GM21529 (cell line): ENCODE results near the gene TNRC6B.

ENCODE experiments used
- ATAC-seq: cut with Tn5 transposase; IDR thresholded peaks from one replicate; pipeline ENCODE4 v1.9.1; 2021; ENCODE audit not compliant: unreplicated experiment

Gene TNRC6B

DNA sequence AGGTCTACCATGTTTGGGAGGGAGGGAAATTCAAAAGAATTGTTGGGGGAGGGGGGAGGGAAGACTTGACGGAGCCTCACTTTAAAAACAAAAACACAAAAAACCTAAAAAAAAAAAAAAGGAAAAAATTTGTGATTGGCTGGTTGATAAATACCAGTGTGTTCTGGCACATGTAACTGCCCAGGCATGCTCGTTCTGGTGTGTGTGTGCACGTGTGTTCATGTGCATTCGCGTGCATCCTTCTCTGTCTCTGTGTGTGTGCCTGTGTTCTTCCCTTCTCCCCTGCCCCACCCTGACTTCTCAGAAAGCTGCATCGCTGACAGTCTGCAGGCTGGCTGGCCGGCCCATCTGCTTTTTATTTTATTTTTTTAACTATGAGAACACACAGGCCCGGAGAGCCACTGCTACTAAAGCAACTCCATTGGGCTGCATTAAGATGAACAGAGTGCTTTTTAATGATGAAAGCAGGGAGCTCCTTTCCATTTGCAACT is 146.0 kb downstream of the TNRC6B start:
- ATAC-seq = no peak

DNA sequence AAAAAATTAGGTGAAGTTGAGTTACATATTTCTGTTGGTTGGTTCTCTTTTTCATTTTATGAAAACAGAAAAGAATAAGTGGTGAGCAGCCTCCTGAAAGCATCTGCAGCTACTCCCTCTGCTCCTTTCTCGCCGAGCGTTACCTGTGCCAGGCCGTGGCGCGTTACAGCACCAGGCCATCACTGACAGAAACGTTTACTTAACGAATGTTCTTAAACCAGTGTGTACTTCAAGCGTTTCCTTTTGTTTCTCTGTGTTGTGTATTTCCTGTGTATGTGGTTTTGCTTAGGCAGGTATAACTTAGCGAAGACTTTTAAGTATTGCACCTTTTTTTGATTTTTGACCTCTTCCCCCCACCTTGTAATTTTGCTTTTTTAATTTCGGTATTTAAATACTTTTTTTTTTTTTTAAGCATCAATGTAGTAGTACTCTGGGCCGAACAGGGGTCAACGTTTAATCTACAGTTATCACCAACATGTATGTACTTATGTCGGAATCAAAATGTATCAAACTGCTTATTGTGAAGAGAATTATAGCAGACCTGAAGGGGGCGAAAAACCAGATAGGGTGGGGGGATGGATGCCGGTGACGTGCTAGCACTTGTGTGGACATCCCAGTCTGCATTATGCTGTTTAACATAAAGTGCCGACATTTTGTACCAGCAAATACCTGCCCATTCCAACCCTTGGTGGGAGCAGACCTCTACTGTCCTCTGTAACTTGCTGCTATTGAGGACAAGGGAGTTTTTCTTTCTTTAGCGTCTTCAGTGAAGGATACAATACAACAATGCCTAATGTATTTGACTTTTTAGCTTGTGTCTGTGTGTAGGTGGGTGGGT is 147.0 kb downstream of the TNRC6B start:
- ATAC-seq = no peak

DNA sequence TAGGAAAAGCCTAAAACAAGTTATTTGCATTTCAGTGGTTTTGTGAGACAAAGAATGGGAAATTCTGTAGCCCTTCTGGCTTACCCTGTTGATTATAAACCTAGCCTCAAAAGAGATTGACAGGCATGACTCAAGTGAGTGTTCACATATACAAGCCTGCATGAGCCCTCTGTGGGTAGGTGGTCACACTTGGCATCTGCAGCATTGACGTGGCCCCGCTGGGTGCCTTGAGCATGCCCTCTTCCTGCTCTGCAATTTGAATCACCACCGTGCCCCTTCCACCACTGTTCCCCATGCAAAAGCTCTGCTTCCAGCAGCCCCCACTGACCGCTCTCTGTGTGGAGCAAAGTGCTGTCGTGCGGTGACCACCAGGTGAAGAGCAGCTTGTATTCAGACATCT is 147.6 kb downstream of the TNRC6B start:
- ATAC-seq = no peak

DNA sequence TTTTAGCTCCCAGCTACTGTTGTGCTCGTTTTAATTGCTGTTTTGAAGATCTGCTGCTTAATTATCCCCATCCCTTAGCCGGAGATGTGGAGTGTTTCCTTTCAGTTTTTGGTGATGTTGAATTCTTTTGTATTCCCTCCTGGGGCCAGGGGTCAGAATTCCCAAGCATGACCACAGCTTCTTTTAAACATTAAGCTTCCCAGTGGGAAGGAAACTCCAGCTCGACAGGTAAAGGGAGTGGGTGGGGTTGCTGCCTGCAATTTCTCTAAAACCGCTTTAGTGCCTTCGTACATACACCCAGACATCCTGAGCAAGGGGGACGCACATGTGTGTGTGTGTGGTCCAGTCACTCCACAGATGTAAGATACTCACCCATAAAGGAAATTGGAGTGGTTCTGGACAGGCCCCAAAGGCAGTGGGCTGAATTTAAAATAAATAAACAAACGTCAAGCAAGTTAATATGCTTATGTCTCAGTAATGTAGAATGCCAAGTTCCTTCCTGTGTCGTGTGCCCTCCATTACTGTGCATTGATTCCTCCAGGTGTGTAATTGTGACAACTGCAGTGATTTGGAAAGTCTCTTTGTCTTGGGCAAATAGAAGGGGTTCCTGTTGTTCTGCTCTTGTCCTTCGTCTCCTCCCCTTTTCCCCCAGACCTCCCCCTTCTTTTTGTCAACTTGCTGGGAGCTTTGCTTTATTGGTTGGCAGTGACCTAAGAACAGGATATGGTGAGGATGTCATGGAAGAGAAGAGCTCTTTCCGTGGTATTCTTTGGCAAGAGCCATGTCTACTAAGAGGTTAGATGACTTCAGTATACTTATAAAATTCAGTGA is 149.4 kb downstream of the TNRC6B start:
- ATAC-seq = no peak

DNA sequence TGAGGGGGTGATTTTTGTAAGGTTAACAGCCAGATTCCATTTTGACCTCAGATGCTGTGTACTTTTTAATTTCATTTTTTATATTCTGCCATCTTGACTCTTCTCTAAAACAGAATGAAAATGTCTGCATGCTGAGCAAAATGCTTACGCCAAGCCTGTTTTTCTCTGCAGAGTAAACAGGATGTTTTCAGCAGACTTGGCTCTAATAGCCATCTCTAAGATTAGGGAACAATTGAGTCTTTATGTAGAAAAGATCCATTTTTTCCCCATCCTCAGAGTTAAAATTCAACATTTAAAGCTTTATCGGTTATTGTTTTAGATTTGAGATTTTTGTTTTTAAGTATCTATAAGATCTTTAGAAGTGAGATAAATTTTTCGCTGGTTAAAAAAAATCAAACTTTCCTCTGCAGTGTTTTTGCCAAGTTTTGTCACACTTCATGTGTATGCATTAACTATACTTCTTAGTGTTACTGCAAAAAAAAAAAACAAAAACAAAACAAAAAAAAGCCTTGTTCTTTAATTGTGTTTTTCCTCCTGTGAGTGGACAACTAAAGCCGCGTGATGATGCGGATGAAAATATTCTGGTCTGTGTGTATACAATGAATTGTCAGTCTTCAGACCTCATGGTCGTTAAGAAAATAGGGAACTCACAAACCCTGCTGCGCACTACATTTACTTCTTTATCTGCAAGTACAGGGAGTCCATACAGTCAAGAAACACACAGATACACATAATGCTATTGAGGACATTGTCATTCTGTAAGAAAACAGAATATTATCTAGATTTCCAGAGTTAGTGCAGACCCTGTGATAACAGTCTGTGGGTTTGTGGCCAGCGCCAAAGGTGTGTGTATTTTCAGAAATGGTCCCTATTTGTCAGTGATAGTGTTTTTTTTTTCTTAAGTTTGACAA is 151.1 kb downstream of the TNRC6B start:
- no peak for ATAC-seq

DNA sequence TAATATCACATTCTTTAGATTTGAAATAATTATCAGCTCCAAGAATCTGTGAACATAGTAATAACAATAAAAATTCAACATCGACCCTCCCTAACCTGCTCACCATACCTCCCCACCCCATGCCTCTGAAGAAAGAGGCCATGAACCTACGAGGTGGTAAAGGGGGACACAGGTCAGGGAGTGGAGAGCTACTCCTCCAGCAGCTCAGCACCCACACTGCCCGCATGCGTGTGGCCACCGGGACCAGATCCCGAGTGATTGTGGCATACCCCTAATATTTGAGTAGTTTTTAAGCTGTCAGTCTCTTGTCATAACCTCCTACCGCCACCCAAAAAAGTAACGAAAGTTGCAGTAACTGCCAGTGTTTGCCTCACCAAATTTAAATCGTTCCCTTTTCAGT is 151.7 kb downstream of the TNRC6B start:
- ATAC-seq = no peak

DNA sequence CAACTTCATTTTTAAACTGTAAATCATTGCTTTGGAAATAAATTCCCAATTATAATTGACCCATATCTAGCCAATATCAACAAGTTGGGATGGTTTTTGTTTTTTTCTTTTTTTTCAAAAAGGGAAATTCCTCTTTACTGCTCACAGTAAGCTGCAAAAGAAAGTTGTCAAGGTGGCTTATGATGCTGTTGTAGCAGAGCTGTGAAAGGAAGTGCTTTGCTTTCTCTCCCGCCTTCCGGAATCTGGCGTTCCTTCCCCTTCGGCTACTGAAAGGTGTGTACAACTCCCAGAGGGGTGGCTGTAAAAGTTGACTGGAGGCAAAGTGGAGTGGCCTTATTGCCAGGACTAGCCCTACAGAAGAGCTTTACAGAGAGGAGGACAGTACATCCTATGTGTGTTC is 152.4 kb downstream of the TNRC6B start:
- ATAC-seq = no peak

DNA sequence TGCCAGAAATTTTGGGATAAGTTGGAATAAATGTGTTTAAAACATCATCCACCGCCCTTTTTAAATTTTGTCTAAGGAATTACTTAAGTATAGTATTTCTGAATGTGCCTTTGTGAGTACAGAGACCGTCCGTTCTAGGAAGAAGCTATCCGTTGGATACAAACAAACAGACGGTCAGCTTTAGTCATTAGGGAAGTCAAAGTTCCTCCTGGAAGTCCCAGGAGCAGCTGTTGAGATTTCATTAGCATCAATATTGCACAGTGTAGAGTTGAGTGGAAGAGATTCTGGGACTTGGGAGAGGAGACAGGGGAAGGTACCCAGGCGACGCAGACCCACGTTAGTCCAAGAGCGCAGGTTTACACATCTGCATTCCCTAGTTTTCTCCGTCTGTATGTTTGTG is 152.9 kb downstream of the TNRC6B start:
- no peak for ATAC-seq

DNA sequence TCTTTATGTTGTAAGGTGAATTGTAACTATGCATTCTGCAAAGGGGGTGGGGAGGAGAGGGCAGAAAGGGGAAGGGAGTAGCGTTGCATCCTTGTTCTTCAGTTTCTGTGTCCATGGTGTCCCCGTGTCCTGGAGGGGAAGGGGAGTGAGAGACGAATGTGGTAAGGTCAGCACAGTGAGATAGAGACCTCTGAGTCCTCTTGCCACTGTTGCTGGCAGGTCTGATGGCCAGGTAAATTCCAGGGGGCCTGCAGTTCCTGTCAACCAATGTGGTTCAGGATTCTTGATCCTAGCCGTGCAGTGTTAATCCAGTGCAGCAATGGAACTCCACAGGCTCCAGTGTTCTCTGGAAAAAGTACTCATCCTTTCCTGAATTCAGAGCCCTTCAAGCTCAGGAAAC is 154.0 kb downstream of the TNRC6B start:
- no peak for ATAC-seq

DNA sequence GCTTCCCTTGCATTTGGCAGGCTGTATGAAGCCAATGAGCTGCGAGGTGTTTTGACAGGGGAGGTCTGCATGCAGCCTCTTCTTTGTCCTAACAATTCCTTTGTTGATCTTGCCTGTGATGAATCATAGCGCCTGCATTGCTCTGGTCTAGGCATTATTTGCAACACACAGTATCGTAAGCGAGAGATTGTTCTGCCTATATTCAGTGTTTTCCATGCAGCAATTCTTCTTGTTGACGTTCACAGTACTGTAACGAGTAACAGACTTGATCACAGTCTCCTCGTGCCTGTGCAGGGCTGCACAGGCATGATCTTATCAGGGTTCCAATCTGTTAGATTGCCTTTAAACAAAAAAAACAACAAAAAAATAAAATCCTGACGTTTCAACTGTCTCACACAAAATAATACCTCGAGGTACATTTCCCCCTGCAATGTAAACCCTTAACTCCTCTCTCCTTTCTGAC is 154.6 kb downstream of the TNRC6B start:
- no peak for ATAC-seq

DNA sequence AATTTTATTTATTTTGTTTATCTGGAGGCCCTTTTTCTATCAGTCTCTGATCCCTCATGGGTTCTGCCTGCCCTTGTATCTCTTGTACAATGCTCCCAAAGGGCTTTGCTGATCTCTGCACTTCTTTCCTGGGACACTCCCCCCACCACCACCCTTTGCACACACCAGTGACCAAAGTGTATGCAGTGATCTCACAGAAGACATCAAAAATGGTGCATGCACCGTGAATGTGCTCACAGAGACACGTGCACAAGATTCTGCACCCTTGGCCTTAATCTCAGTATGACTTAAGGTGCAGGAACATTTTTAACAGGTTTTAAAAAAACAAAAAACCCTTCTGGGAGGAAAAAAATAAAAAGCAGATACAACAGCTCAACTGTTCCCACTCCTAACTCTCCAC is 156.3 kb downstream of the TNRC6B start:
- no peak for ATAC-seq

DNA sequence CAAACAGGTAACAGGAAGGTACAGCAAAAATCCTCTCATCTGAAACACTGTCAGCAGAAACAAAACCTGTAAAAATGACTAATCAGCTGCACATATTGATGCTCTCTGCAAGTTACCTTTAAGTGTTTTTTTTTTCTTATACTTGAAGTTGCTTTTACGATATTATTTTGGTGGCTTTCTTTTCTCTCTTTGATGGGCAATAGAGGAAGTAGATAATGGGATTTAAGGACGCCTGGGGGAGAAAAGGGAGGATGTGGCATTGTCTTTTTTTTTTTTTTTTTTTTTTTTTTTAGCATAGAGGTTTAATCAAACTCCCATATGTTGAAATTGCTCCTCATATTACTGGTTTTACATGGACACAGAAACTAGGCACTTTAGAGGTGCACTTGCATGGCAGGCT is 157.2 kb downstream of the TNRC6B start:
- ATAC-seq = no peak

DNA sequence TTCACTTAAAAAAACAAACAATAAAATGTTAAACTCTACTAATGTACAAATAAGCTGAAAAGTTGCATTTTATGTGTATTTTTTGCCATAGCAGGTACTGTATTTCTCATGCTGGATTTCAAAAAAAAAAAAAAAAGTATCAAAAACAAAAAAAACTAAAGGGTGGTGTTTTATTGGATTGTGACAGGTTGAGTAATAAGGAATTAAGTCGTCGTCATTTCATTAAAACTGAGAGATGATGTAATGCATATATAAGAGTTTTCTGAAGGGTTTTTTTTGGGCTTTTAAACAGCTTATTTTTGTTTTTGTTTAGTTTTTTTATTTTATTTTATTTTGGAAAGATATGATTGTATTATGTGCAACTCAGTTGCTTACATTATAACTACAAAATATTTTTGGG is 157.6 kb downstream of the TNRC6B start:
- ATAC-seq = no peak

DNA sequence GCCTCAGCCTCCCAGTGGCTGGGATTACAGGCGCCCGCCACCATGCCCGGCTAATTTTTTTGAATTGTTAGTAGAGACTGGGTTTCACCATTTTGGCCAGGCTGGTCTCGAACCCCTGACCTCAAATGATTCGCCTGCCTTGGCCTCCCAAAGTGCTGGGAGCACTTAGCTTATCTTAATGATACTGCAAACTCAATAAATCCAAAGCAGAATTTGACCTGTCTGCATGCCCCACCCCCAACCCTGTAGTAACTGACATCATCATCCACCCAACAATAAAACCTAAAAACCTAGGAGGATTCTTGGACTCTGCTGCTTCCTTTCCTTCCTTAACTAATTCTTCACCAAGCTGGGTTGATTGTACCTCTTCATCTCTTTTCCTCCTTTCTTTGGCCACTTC is 162.3 kb downstream of the TNRC6B start:
- no peak for ATAC-seq

DNA sequence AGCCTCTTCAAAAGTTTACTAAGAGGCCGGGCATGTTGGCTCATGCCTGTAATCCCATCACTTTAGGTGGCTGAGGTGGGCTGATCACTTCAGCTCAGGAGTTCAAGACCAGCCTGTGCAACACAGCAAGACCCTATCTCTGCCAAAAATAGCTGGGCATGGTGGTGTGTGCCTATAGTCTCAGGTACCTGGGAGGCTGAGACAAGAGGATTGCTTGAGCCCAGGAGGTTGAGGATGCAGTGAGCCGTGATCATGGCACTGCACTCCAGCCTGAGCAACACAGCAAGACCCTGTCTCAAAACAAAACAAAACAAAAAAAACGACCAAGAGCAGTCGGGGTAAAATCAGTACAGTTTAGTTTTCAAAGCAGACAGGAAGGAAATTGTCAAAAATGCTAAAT is 163.9 kb downstream of the TNRC6B start:
- no peak for ATAC-seq

DNA sequence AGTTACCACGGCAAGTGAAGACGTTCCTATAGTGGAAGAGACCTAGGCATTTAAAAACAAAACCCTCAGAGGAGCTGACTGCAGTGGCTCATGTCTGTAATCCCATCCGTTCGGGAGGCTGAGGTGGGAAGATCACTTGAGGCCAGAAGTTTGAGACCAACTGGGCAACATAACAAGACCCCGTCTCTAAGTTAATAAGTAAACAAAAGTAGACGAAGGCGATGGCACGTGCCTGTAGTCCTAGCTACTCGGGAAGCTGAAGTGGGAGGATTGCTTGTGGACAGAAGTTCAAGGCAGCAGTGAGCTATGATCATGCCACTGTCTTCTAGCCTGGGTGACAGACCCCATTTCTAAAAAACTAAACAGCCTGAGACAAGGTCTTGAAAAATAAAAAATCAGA is 164.8 kb downstream of the TNRC6B start:
- no peak for ATAC-seq

DNA sequence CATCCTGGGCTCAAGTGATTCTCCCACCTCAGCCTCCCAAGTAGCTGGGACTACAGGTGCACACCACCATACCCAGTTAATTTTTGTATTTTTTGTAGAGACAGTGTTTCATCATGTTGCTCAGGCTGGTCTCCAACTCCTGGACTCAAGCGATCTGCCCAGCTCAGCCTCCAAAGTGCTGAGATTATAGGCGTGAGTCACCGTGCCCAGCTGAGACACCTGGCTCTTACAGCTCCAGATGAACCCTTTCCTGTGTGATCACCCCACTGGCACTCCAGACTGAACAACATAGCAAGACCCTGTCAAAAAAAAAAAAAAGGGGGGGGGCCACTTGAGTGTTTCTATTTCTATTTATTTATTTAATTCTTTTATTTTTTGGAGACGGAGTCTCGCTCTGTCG is 167.5 kb downstream of the TNRC6B start:
- ATAC-seq = no peak

DNA sequence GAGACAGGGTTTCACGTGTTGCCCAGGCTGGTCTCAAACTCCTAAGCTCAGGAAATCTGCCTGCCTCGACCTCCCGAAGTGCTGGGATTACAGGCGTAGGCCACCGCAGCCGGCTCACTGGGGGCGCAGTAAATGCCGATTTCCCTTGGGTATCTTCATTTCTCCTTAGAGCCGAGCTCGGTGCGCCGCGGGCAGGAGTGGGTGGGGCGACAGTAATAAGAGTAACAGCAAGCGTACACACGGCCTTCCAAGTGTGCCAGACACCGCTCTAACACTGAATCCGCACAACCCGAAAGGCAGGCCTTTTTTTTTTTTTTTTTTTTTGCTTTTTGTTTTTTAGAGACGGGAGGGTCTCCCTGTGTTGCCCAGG is 168.1 kb downstream of the TNRC6B start:
- ATAC-seq = peak; percentile 12

DNA sequence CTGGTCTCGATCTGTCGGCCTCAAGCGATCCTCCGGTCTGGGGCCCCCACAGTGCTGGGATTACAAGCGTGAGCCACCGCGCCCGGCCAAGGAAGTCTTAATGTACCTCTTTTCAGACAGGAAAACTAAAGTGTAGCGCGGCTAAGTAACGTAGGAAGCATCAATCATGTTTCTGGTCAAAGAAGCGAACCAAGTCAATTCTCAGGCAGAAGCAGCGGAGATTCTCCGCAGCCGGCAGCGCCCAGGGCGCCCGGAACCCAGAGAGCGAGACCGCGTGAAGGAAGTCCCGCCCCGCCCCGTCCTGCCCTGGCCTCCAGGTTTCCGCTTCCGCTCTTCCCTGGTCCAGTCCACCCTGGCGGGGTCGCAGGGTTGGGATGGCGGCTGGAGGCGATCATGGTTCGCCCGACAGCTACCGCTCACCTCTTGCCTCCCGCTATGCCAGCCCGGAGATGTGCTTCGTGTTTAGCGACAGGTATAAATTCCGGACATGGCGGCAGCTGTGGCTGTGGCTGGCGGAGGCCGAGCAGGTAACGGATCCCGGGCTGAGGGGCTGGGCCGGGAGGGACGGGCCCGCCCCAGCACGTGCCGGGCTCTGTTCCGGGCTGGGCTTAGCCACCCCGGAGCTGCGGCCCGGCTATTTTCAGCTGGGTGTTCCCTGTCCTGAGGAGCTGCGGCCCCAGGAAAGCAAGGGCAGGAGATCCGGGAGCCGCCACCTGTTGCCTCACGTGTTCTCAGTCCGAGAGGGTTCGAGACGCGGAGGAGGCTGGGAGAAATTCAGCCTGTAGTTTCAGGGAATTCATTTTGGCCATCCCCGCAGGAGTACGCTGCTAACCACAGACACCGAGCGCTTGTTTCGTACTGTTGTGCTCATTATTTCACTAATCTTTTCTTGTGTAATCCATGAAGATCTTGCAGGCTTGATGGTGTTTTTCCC is 168.7 kb downstream of the TNRC6B start, which contains the start of gene ADSL:
Gene ADSL (plus strand): TSS at position 316 of the 934 bp plus-strand sequence. CDS start 59 bp downstream, at position 375.
- peak; percentile 82 for ATAC-seq

DNA sequence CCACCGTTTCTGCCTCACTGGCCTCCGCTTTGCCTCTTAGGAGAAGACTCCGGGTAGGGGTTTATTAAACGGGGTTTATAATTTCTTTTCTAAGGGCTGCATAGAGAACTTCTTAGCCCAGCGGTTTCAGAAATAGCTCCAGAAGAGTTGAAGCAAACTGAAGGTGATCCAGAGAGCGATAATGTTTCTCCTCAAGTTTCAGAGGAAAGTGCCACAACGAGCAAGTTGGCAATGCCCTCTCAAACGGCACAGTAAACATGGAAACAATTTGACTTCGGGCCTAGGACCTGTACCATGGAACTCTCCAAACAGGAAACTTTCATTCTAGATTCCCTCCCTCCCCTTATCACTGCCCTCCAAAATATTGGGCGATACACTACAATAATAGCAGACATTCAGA is 169.6 kb downstream of the TNRC6B start:
- no peak for ATAC-seq
